ENCODE measurements around the gene SLC6A13. TPM values are rescaled to one million over a fixed set of nuclear protein-coding genes. Genes with fewer than 3 reads are reported as not detected.

SLC6A13 gene
- total RNA-seq, 1 experiment from 2014 or later: not detected

DNA sequence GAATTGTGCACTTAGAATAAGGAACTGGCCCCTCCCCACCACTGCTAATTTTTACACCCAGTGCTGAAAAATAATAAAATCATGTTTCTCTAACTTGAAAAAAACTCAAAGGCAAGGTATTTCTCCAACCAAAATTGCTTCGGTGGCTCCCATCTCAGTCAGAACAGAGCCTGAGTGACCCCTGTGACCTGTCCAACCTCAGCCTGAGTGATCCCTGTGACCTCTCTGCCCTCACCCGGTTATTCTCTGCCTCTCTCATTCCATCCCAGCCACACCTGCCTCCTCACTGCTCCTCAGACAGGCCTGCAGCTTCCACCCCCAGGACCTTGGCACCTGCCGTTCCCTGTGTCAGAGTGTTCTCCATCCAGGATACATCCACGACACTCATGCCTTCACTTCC is 53.8 kb downstream of the SLC6A13 start:
- H3K79me2 ChIP-seq (ENCODE audit: low read depth): no peaks in the 10 kb centered on the region
- ChIA-PET POLR2A (ENCODE audit: unreplicated experiment) (no interaction called here), CTCF (no interaction called here)
- peaks cover 84% of the 10 kb centered on the region for H3K27me3 ChIP-seq (ENCODE audit: insufficient read depth, low read depth)
- H3K27ac ChIP-seq: no peak overlapping the region
- no peaks in the 10 kb centered on the region for H4K20me1 ChIP-seq (ENCODE audit: insufficient read depth)
- no peaks in the 10 kb centered on the region for H3K4me1 ChIP-seq (replicated peaks; ENCODE audit: insufficient read depth)
- H3K9me3 ChIP-seq (ENCODE audit: insufficient read depth, low read depth): no peaks in the 10 kb centered on the region
- TF ChIP-seq, protein P1, sequence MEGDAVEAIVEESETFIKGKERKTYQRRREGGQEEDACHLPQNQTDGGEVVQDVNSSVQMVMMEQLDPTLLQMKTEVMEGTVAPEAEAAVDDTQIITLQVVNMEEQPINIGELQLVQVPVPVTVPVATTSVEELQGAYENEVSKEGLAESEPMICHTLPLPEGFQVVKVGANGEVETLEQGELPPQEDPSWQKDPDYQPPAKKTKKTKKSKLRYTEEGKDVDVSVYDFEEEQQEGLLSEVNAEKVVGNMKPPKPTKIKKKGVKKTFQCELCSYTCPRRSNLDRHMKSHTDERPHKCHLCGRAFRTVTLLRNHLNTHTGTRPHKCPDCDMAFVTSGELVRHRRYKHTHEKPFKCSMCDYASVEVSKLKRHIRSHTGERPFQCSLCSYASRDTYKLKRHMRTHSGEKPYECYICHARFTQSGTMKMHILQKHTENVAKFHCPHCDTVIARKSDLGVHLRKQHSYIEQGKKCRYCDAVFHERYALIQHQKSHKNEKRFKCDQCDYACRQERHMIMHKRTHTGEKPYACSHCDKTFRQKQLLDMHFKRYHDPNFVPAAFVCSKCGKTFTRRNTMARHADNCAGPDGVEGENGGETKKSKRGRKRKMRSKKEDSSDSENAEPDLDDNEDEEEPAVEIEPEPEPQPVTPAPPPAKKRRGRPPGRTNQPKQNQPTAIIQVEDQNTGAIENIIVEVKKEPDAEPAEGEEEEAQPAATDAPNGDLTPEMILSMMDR (conservative IDR thresholded peaks at IDR 0.05): no peak
- TF ChIP-seq EZH2 (IDR thresholded peaks at IDR 0.05; ENCODE audit: low read depth): no peak
- H3K36me3 ChIP-seq (ENCODE audit: low read depth): no peaks in the 10 kb centered on the region
- no peak overlapping the region for H3K4me3 ChIP-seq
- BruUV-seq (replicated peaks): no TSS peak
- intact Hi-C loops (cut with micrococcal nuclease; ENCODE audit: unreplicated experiment): no loop called here
- H3K4me2 ChIP-seq: no peak overlapping the region
- H2AFZ ChIP-seq: no peak overlapping the region
- no peaks in the 10 kb centered on the region for H3K9me2 ChIP-seq (ENCODE audit: insufficient read depth)
- no peak for DNase-seq
- H3F3A ChIP-seq (ENCODE audit: insufficient read depth, low read depth): no peaks in the 10 kb centered on the region

DNA sequence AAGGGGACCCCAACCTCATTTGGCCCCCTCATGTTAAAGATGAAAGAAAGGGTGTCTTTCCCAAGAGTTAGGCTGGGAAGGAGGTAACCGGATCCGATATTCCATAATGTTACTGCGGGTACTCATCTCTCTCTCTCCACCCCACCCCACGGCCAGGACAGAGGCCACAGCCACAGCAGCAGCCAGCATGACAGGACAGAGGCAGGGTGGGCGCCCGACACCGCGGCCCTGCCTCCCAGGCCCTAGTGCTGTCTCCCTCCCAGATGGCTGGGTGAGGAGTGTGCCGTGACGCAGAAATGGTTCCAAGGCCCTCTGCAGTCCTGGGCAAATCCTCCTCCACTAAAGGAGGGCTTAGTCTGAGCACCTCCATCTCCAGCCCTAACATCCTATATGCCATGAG is 54.8 kb downstream of the SLC6A13 start:
- no peak overlapping the region for H3K4me3 ChIP-seq
- H3K4me2 ChIP-seq: no peak overlapping the region
- no peak for DNase-seq
- intact Hi-C loops (cut with micrococcal nuclease; ENCODE audit: unreplicated experiment): no loop called here
- no peak for TF ChIP-seq EZH2 (IDR thresholded peaks at IDR 0.05; ENCODE audit: low read depth)
- TF ChIP-seq, protein P1 (conservative IDR thresholded peaks at IDR 0.05): no peak
- H3K9me3 ChIP-seq (ENCODE audit: insufficient read depth, low read depth): no peaks in the 10 kb centered on the region
- POLR2A ChIA-PET (ENCODE audit: unreplicated experiment): no interaction called here
- no peak overlapping the region for H3K27ac ChIP-seq
- BruUV-seq (replicated peaks): no TSS peak
- no peaks in the 10 kb centered on the region for H3K79me2 ChIP-seq (ENCODE audit: low read depth)
- H2AFZ ChIP-seq: no peak overlapping the region
- CTCF ChIA-PET: no interaction called here
- H3K27me3 ChIP-seq (ENCODE audit: insufficient read depth, low read depth): peaks cover 74% of the 10 kb centered on the region
- no peaks in the 10 kb centered on the region for H3K9me2 ChIP-seq (ENCODE audit: insufficient read depth)
- no peaks in the 10 kb centered on the region for H3K36me3 ChIP-seq (ENCODE audit: low read depth)
- H3K4me1 ChIP-seq (replicated peaks; ENCODE audit: insufficient read depth): no peaks in the 10 kb centered on the region
- no peaks in the 10 kb centered on the region for H4K20me1 ChIP-seq (ENCODE audit: insufficient read depth)
- H3F3A ChIP-seq (ENCODE audit: insufficient read depth, low read depth): no peaks in the 10 kb centered on the region

DNA sequence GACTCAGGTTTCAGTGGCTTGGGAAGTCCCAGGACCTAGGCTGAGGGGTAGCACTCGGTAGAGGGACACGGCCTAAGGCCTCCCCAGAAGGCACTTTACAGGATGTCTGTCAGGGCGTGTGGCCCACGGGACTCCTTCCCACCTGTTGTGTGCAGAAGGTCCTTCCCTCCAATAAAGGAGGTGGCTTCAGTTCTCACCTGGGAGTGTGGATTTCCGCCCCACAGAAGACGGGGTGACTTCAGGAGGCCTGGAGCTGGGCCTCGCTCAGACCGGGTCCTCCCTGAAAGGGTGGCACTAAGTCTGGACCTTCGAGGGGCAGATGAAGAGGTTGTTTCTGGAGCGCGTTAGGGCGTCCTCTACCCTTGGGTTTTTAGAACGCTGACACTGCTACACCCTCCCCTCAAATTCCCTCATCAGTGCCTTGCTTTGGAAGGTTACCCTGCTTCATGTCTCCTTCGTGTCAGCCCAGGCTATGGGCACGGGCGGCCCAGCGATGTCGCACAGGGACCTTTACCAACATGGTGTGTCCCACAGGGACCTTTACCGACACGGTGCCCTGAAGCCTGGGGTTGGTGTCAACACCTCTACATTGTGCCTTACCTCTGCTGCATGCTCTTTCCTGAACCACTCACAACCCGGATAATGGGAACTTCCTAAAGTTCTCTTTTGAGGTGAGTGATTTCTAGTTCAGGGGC is 55.7 kb downstream of the SLC6A13 start:
- ChIA-PET POLR2A (ENCODE audit: unreplicated experiment) (no interaction called here), CTCF (no interaction called here)
- TF ChIP-seq, protein P1 (conservative IDR thresholded peaks at IDR 0.05): no peak
- TF ChIP-seq EZH2 (IDR thresholded peaks at IDR 0.05; ENCODE audit: low read depth): no peak
- intact Hi-C loops (cut with micrococcal nuclease; ENCODE audit: unreplicated experiment): no loop called here
- Histone ChIP-seq H3K9me3 (ENCODE audit: insufficient read depth, low read depth) (no peaks in the 10 kb centered on the region), H3K36me3 (ENCODE audit: low read depth) (no peaks in the 10 kb centered on the region), H3F3A (ENCODE audit: insufficient read depth, low read depth) (no peaks in the 10 kb centered on the region), H2AFZ (no peak overlapping the region), H3K4me2 (no peak overlapping the region), H3K27ac (no peak overlapping the region), H4K20me1 (ENCODE audit: insufficient read depth) (no peaks in the 10 kb centered on the region), H3K79me2 (ENCODE audit: low read depth) (no peaks in the 10 kb centered on the region), H3K4me3 (no peak overlapping the region), H3K9me2 (ENCODE audit: insufficient read depth) (no peaks in the 10 kb centered on the region), H3K4me1 (replicated peaks; ENCODE audit: insufficient read depth) (no peaks in the 10 kb centered on the region), H3K27me3 (ENCODE audit: insufficient read depth, low read depth) (peaks cover 65% of the 10 kb centered on the region)
- no TSS peak for BruUV-seq (replicated peaks)
- no peak for DNase-seq

Data from PC-9 (cell line).